Endometrial microvascular endothelial cells (primary cell): ENCODE data around the gene MGAT1. TPM values are rescaled to one million over a fixed set of nuclear protein-coding genes. Genes with fewer than 3 reads are reported as not detected.
"Not testable (repeated sequence)": the region's sequence is repeated elsewhere in the genome, so short reads cannot be mapped to it uniquely, and the experiment has no call there.

Source experiments
- in situ Hi-C: cut with HindIII; loops from 2 replicates; pipeline ENCODE4 v1.10.0; 2017; ENCODE audit warnings: low sequenced_read_pairs, low pct_unique_long_range_greater_than_20kb; ENCODE audit errors: inconsistent ontology term
- total RNA-seq: library from RNA; depleted of rRNA; stranded (reverse); fragments of >200 nt; gene quantifications from one replicate; pipeline ENCODE4 v1.2.3, GENCODE V29; 2015; ENCODE audit errors: inconsistent ontology term

The MGAT1 gene
- total RNA-seq, 1 donor from 2014 or later = 146 TPM

DNA sequence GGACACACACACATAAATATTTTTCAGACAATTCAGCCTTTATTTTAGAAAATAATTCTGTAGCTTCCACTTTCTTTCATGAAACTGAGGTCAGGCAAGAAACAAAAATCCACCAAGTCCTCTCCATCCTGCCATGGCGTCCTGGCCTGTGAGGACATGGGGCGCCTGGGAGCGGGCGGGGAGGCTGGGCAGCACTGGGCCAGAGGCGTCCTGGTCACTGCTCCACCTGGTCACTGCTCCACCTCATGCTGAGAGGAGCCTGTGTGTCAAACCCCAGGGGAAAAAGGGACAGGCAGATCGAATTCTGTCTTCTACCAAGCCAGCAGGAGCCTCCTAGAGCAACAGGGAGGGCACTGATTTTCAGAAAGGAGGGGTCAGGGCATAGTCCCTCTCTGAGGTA lies 12.1 kb downstream of the MGAT1 start:
- in situ Hi-C loops = no loop called here

DNA sequence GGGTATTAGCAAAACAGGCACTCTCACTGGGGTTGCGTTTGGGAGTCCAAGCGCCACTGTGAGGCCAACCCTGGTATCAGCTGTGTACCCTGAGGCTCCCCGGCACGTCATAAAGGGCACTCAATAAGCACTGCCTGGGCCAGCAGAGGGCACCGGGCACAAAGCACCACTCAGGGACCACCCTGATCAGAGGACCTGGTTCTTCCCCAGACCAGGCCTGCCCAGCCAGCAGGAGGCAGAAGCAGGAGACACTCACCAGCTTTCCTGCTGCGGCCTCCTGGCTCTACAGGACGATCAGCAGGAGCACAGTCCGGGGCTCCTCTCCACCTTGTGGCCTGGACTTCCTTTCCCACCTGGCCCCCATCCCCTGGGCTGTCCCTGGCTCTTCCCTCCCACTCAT lies 12.6 kb downstream of the MGAT1 start:
- in situ Hi-C loops = no loop called here

DNA sequence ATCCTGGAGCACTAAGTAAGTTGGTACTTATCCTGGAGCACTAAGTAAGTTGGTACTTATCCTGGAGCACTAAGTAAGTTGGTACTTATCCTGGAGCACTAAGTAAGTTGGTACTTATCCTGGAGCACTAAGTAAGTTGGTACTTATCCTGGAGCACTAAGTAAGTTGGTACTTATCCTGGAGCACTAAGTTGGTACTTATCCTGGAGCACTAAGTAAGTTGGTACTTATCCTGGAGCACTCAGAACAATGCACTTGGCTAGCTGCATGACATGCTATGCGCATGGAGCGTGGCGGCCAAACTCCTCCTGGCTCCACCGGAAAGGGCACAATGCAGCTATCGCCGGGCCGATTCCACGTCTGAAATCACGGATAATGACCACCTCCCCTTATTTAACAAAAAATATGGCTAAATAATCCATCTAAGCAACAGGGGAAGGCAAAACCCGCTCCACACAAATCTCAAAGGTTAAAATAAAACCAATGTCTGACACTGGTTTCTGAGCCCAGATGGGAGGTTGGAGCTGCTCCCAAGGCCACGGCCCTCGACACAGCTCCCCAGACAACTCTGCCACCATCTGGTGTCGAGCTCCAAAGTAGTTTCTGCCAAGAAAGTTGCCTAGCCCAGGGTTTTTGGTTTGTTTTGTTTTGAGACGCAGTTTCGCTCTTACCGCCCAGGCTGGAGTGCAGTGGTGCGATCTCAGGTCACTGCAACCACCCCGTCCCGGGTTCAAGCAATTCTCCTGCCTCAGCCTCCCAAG lies 13.8 kb downstream of the MGAT1 start:
- in situ Hi-C loops = not testable (repeated sequence)

DNA sequence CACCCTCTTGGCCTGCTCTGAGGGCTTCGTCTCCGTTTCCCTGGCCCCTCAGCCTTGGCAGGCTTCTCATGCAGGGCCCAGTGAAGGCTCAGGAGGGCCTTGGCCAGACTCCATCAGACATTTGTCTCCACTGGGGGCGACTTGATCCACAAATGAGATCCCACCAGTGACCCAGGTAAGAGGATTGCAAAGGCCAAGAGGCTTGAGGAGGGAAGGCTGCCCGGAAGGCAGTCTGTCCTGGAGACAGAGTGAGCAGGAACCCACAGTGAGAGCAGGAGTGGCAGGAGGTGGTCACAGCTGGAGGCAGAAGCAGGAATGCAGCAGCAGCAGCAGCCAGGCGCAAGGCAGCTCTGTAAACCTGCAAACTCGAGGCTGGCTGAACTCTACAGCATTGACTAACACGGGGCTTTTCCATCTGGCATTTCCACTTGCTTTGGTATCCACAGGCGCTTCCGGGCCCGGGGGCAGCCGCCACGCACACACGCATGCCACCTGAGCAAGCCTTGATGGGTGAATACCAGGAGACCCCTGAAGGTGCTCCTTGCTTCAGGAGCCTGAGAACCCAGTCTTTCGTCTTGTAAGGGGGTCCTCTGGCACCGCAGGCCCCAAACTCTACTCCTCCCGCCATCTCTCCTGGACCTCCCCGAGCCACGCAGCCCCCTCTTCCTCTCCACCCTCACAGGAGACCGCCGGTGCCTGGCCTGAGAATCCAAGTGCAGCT lies 14.7 kb downstream of the MGAT1 start:
- in situ Hi-C loops = no loop called here

DNA sequence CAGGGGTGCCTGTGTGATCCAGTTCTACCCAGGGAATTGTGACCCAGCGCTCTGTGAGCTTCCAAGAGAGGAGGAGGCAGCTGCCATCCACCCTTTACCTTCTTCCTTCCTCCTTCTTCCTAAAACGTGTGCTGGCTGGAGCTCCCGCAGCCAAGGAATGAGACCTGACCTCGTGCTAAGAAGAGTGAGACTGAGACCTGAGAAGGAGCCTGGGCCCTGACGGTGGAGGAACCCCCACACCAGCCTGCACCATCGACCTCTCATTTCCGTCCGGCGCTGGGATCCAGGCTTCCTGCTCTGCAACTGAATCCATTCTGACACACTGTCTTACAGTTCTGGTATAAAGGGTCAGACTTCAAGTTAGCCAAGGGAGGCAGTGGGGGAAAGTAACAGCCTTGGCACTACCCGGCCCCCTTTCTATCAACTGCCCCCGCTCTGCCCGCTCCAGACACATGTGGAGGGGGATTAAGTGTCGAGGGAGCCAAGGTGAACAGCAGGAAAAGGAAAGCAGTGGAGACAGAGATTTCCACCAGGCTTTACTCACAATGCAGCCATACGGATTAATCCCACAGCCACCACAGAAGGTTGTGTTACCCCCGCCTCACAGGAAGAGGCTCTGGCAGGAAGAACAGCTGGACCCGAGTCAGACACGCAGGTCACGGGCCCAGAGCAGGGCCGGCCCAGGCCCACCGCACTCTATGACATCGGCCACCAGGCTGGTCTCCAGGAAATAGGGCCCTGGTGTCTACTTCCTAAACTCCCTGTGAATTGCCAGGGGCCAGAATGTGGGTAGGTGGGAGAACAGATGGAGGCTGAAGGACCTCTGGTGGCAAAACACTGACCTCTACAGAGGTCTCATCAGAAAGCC lies 15.8 kb downstream of the MGAT1 start:
- in situ Hi-C loops = no loop called here

DNA sequence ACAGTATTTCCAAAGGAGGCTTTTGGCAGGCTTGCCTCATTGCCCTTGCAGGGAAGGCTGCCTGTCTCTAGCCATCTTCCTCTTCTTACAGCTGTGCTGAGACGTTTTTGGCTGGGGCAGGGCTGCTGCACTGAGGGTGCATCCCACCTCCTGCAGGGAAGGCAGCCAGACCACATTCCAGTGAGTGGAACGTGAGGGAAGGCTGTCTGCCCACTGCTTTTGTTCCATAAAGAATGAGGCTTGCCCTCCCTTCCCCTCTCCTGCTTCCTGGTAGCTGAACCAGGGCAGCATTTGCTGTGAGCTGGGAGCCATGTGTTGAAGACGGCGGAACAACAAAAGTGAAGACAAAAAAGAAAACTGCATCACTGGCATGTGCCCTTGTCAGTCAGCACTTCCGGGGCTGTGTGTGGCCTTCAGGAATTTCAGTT lies 16.8 kb downstream of the MGAT1 start:
- in situ Hi-C loops = no loop called here

DNA sequence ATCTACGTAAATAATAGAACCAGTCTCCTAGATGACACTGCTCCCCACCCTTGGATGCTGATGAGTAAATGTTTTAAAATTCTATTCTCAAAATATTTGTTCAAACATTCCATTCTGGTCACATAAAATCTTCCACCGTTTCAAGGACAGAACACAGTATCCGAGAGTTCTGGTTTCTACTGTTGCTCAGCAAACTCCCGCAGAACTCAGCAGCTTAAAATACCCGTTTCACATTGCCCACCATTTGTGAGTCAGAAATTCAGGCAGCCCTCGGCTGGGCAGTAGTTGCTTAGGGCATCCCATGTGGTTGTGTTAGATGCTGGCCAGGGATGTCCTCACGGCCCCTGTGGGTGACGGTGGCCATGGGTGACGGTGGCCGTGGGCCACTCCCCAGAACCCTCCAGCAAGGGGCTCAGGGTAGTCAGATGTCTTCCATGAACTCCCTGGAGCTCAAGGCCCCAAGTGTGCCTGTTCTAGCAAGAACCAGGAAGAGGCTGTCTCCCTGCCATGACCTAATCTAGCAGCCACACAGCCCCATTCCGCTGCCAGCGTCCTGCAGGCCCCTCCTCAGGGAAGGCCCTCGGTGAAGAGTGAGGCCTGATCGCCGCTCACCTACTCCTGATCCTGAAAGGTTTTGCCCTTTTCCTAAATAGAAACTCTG lies 17.4 kb downstream of the MGAT1 start:
- in situ Hi-C loops = no loop called here

DNA sequence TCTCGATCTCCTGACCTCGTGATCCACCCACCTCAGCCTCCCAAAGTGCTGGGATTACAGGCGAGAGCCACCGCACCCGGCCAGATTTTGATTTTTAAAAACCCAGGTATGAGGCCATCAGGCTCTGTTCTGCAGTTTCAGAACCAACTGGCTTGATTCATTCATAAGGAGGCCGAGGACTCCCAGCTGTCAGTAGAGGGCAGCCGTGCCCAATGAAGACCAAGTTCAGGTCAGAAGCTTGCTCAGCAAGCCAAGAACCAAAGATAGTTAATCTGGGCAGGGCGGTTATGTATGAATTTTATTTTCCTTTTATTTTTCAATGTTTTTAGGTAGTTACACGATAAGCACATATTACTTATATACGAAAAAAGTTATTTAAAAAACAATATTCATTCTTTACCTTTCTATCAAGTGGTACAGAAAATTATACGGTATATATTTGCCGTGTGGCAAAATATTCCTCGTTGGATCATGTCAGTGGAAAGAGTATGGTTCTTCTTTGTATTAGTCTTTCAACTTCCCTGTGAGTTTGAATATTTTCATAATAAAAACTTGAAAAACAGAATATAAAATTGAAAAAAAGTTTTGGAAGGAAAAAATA lies 18.0 kb downstream of the MGAT1 start:
- in situ Hi-C loops = no loop called here

DNA sequence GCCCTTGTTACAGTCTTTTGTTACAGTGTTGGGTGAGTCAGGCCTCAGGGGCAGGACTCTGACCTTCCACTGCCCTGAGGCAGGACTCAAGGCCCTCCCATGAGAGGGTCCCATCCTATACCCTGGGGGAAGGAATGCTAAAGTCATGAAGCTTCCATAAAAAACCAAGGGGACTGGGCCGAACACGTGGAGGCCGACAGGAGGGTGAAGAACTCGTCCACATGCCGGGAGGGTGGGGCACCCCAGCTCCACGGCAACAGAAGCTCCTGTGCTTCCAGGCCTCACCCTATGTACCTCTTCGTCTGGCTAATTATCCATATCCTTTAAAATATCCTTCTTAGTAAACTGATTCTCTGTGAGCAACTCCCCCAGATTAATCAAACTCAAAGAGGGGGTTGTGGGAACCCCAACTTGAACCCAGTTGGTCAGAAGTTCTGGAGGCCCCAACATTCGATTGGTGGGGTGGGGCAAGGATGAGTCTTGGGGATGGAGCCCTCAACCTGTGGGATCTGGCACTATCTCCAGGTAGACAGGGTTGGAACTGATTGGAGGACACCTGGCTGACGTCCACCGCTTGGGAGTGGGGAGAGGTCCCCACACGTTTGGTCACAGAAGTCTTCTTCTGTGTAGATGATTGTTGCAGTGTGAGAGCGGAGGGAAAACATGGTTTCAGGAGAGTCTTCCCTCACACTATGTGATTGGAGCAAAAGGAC lies 19.1 kb downstream of the MGAT1 start:
- in situ Hi-C loops = no loop called here

DNA sequence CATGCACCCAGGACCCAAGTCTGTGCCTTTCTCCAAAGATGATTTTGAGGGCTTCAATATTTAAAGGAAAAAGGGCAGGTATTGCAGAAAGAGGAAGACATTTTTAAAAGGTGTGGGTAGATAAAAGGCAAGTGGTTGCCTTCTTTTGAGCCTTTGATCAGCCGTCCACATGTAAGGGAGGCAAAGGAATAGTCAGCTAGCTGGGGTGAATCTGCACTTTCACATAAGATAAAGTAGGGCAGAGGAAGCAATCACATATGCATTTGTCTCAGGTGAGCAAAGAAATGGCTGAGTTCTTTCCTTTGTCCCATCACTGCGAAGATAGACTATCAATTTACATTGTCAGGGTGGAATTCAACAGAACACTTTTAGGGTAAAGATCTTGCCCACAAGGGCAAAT lies 19.9 kb downstream of the MGAT1 start:
- in situ Hi-C loops = no loop called here

DNA sequence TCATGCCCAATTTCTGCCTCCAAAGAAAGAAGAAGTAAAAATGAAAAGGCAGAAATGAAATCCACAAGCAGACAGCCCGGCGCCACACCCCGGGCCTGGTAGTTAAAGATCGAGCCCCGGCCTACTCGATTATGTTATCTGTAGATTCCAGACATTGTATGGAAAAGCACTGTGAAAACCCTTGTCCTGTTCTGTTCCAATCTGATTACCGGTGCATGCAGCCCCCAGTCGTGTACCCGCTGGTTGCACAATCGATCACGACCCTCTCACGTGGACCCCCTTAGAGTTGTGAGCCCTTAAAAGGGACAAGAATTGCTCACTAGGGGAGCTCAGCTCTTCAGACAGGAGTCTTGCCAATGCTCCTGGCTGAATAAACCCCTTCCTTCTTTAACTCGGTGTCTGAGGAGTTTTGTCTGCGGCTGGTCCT lies 20.7 kb downstream of the MGAT1 start:
- in situ Hi-C loops = not testable (repeated sequence)

DNA sequence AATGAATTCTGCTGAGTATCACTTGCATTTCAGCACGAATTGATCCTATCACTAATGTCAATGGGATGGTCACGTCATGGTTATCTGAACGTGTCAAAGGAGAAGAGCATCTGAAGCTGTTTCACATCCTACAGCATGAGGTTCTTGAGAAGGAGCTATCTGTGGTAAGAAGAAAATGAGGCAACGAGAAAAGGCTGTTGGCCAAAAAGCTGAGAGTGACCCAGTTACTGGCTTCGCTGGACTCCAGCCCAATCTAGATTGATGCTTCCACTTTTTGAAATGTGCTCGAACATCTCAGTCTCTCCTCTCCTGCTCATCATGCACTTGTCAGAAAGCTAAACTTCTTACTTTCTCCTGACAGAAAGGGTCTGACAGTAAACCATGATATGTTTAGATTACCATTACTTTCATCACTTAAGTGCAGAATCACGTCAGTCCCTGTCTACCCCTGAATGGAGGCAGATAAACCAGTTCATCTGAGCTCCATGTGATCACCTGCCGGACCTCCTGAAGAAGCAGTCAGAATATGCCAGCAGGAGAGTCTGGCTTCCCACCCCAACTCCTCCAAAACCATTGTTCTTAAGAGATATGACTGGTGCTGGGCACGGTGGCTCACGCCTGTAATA lies 22.5 kb downstream of the MGAT1 start:
- in situ Hi-C loops = no loop called here

DNA sequence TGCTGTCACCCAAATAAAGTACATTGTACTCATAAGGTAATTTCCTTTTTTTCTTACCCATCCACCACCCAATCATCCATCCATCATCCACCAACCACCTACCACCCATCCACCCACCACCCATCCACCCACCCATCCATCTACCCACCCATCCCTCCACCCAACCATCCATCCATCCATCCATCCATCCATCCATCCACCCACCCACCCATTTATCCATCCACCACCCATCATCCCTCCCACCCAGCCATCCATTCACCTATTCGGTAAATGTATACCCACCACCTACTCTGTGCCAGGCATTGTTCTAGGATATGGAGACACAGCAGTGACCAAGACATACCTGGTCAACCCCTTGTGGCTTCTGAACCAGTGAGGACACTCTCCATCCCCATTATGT lies 25.1 kb downstream of the MGAT1 start:
- in situ Hi-C loops = no loop called here

DNA sequence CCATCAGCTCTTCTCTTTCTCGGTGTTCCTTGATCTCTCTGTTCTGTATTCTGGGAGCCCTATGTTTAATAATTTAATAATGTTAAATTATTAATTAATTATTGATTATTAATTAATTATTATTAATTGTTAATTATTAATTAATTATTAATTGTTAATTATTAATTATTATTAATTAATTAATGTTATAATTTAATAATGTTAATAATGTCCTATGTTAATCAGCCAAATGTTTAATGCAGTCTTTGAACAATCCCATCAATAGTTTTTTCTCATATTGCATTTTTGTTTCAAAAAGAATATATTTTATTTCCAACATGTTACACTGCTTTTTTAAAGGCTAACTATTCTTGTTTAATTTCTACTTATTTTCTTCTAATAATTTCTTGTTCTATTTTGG lies 26.2 kb downstream of the MGAT1 start:
- in situ Hi-C loops = no loop called here

DNA sequence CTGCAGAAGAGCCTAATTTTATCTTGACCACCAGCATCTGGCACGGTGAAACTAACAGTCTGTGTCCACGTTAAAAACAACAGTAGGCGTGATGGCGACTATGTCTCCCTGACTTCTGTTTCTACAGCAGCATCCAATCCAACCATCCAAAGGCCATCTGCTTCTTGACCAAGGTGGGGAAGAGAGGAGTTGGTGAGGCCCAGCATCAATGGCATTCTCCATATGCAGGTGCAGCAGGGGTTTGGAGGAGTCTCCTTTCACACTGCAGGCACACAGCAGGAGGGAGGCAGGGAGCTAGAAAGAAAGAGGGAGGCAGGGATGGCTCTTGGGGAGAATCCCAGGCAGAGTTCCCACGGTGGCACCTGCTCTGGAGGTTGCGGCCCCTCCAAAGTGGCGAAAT lies 27.0 kb downstream of the MGAT1 start:
- in situ Hi-C loops = no loop called here

DNA sequence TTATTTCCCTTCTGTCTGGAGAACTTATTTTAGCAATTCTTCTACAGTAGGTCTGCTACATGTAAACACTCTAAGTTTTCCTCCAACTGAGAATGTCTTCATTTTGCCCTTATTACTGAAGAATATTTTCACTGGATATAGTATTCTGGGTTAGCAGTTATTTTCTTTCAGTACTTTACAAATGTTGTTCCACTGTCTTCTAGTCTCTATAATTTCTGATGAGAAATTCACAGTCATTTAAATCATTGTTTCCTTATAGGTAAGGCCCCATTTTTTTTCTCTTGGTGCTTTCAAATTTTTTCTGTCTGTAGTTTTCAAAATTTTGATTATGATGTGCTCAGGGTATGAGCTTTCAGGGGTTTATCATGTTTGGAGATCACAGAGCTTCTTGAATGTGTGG lies 30.8 kb downstream of the MGAT1 start:
- in situ Hi-C loops = no loop called here

DNA sequence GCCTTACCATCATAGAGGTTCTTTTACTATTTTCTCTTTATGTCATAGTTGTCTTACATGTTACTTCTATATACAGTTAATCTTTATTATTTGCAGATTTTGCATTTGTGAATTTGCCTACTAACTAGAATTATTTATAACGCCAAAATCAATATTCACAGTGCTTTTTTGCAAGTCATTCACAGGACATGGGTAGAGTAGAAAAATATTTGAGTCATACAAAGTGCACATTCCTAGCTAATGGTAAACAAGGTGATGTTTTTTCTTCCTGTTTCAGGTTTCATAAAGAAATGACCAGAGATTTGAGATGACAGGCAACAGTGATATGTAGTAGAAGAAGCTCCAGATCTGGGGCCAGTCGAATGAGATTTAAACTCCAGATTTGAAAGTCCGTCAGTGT lies 32.8 kb downstream of the MGAT1 start:
- in situ Hi-C loops = no loop called here

DNA sequence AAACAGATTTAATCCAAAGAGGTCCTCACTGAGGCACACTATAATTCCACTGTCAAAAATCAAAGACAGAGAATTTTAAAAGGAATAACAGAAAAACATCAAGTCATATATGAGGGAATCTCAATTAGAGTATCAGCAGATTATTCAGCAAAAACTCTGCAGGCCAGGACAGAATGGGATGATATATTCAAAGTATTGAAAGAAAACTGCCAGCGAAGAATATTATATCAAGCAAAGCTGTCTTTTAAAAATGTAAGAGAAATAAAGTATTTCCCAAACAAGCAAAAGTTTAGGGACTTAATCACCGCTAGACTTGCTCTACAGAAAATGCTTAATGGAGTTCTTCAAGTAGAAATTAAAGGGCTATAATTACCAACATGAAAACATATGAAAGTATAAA lies 47.0 kb downstream of the MGAT1 start:
- in situ Hi-C loops = no loop called here
